WTC11 (cell line): ENCODE results near the gene MLX. TPM values are rescaled to one million over a fixed set of nuclear protein-coding genes. Genes with fewer than 3 reads are reported as not detected.
A peak's percentile ranks its signal among the peaks of the same experiment; 100 is the strongest.

Experiments
- ATAC-seq: fragments of 200-7000 bp; cut with Tn5 transposase; 2 replicates; pipeline ENCODE4 v1.10.0; 2021; ENCODE audit warnings: mild to moderate bottlenecking, moderate library complexity
- CTCF ChIA-PET: fragments of 300-600 bp; sonication (Branson Sonifier 250); formaldehyde crosslinking; loops from one replicate; lab custom pipeline; 2021; ENCODE audit warnings: antibody characterized with exemption; lab: Charles Lee
- POLR2A ChIA-PET: fragments of 350-600 bp; sonication (Branson Sonifier 250); formaldehyde crosslinking; loops from one replicate; lab custom pipeline; 2021; ENCODE audit warnings: antibody characterized with exemption; lab: Charles Lee
- DNase-seq: peaks from one replicate; pipeline ENCODE4 v3.0.0; 2021; ENCODE audit warnings: low spot score
- H3K27ac Mint-ChIP-seq: 2 replicates; pipeline ENCODE4 v1.8.0; 2021; ENCODE audit warnings: mixed read lengths
- H3K27me3 Mint-ChIP-seq: 2 replicates; pipeline ENCODE4 v1.8.0; 2021; ENCODE audit warnings: low read depth, mild to moderate bottlenecking, moderate library complexity, mixed read lengths
- H3K36me3 Mint-ChIP-seq: 2 replicates; pipeline ENCODE4 v1.8.0; 2021; ENCODE audit warnings: mixed read lengths
- H3K4me1 Mint-ChIP-seq: 2 replicates; pipeline ENCODE4 v1.8.0; 2022; ENCODE audit warnings: mixed read lengths
- H3K4me3 Mint-ChIP-seq: 2 replicates; pipeline ENCODE4 v1.8.0; 2021; ENCODE audit warnings: mild to moderate bottlenecking, moderate library complexity, mixed read lengths
- H3K9me3 Mint-ChIP-seq: 2 replicates; pipeline ENCODE4 v1.8.0; 2021; ENCODE audit warnings: mixed read lengths
- ATF6 ChIP-seq: sonication (generic); formaldehyde crosslinking; IDR thresholded peaks from 2 replicates; pipeline ENCODE4 v1.8.1; 2023; ENCODE audit warnings: mild to moderate bottlenecking, missing genetic modification reagents
- EMX1 ChIP-seq: fragments of 250-450 bp; sonication (Bioruptor Pico); IDR thresholded peaks from 2 replicates; pipeline ENCODE4 v1.8.0; 2021; ENCODE audit warnings: mild to moderate bottlenecking
- KAT7 ChIP-seq: sonication (generic); formaldehyde crosslinking; IDR thresholded peaks from 2 replicates; pipeline ENCODE4 v1.8.1; 2023; ENCODE audit warnings: missing genetic modification reagents, mild to moderate bottlenecking, borderline replicate concordance
- NFYB ChIP-seq: sonication (generic); formaldehyde crosslinking; conservative IDR thresholded peaks from 2 replicates; pipeline ENCODE4 v1.8.0; 2022; ENCODE audit warnings: low read depth, missing genetic modification reagents
- NR1H2 ChIP-seq: sonication (generic); formaldehyde crosslinking; IDR thresholded peaks from 2 replicates; pipeline ENCODE4 v1.9.0; 2021; ENCODE audit warnings: mild to moderate bottlenecking, moderate library complexity, missing genetic modification reagents
- OVOL2 ChIP-seq: fragments of 250-450 bp; sonication (Bioruptor Pico); IDR thresholded peaks from 2 replicates; pipeline ENCODE4 v1.9.0; 2021; ENCODE audit warnings: mild to moderate bottlenecking, borderline replicate concordance
- PREB ChIP-seq: sonication (generic); formaldehyde crosslinking; IDR thresholded peaks from 2 replicates; pipeline ENCODE4 v1.8.1; 2022; ENCODE audit warnings: mild to moderate bottlenecking, missing genetic modification reagents, moderate library complexity, borderline replicate concordance
- ZBTB21 ChIP-seq: sonication (generic); formaldehyde crosslinking; IDR thresholded peaks from 2 replicates; pipeline ENCODE4 v1.8.1; 2023; ENCODE audit warnings: mild to moderate bottlenecking, missing genetic modification reagents, borderline replicate concordance
- ZNF121 ChIP-seq: sonication (generic); formaldehyde crosslinking; IDR thresholded peaks from 2 replicates; pipeline ENCODE4 v1.8.0; 2023; ENCODE audit warnings: missing genetic modification reagents
- ZNF219 ChIP-seq: sonication (generic); formaldehyde crosslinking; IDR thresholded peaks from 2 replicates; pipeline ENCODE4 v1.8.0; 2023; ENCODE audit warnings: missing genetic modification reagents, mild to moderate bottlenecking, borderline replicate concordance
- ZNF232 ChIP-seq: sonication (generic); formaldehyde crosslinking; IDR thresholded peaks from 2 replicates; pipeline ENCODE4 v1.8.0; 2022; ENCODE audit warnings: mild to moderate bottlenecking, missing genetic modification reagents
- ZNF317 ChIP-seq: sonication (generic); formaldehyde crosslinking; IDR thresholded peaks from 2 replicates; pipeline ENCODE4 v1.8.1; 2023; ENCODE audit warnings: low read depth, mild to moderate bottlenecking, moderate library complexity, missing genetic modification reagents, borderline replicate concordance
- total RNA-seq: library from RNA; stranded (reverse); gene quantifications from 3 replicates; pipeline ENCODE4 v1.2.3, GENCODE V29; 2021
- TF ChIP-seq, protein P1 (sequence below): fragments of 250-450 bp; sonication (Bioruptor Pico); IDR thresholded peaks from 2 replicates; pipeline ENCODE4 v1.8.0; 2021; ENCODE audit warnings: mild to moderate bottlenecking
- TF ChIP-seq, protein P2 (sequence below): sonication (generic); formaldehyde crosslinking; IDR thresholded peaks from 2 replicates; pipeline ENCODE4 v1.8.0; 2022; ENCODE audit warnings: missing genetic modification reagents
- TF ChIP-seq, protein P3 (sequence below): fragments of 250-450 bp; sonication (Bioruptor Pico); IDR thresholded peaks from 2 replicates; pipeline ENCODE4 v2.1.2; 2022; ENCODE audit warnings: mild to moderate bottlenecking, moderate library complexity
- TF ChIP-seq, protein P4 (sequence below): fragments of 250-450 bp; sonication (Bioruptor Pico); IDR thresholded peaks from 2 replicates; pipeline ENCODE4 v1.9.0; 2021; ENCODE audit warnings: mild to moderate bottlenecking

MLX gene
- total RNA-seq, 1 experiment from 2014 or later = 34.9 TPM

- Mint-ChIP-seq H3K4me3 (no peak overlapping the region), H3K27me3 (no peaks in the 10 kb centered on the region), H3K4me1 (peaks cover 20% of the 10 kb centered on the region), H3K9me3 (no peaks in the 10 kb centered on the region), H3K27ac (peak overlapping the region; percentile 32), H3K36me3 (peaks cover 32% of the 10 kb centered on the region)
- DNase-seq (no peak), ATAC-seq (no peak)
- no peak for TF ChIP-seq ZNF317 (CRISPR knock-in tag)
- TF ChIP-seq PREB (CRISPR knock-in tag) = no peak
- TF ChIP-seq ZNF121 (CRISPR knock-in tag) = no peak
- no peak for TF ChIP-seq NFYB
- no peak for TF ChIP-seq OVOL2 (CRISPR knock-in tag)
- TF ChIP-seq, protein P1, sequence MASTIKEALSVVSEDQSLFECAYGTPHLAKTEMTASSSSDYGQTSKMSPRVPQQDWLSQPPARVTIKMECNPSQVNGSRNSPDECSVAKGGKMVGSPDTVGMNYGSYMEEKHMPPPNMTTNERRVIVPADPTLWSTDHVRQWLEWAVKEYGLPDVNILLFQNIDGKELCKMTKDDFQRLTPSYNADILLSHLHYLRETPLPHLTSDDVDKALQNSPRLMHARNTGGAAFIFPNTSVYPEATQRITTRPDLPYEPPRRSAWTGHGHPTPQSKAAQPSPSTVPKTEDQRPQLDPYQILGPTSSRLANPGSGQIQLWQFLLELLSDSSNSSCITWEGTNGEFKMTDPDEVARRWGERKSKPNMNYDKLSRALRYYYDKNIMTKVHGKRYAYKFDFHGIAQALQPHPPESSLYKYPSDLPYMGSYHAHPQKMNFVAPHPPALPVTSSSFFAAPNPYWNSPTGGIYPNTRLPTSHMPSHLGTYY (CRISPR knock-in tag) = no peak
- TF ChIP-seq ATF6 (CRISPR knock-in tag) = no peak
- no peak for TF ChIP-seq KAT7 (CRISPR knock-in tag)
- TF ChIP-seq EMX1 (CRISPR knock-in tag) = no peak
- no peak for TF ChIP-seq ZNF232 (CRISPR knock-in tag)
- TF ChIP-seq, protein P2, sequence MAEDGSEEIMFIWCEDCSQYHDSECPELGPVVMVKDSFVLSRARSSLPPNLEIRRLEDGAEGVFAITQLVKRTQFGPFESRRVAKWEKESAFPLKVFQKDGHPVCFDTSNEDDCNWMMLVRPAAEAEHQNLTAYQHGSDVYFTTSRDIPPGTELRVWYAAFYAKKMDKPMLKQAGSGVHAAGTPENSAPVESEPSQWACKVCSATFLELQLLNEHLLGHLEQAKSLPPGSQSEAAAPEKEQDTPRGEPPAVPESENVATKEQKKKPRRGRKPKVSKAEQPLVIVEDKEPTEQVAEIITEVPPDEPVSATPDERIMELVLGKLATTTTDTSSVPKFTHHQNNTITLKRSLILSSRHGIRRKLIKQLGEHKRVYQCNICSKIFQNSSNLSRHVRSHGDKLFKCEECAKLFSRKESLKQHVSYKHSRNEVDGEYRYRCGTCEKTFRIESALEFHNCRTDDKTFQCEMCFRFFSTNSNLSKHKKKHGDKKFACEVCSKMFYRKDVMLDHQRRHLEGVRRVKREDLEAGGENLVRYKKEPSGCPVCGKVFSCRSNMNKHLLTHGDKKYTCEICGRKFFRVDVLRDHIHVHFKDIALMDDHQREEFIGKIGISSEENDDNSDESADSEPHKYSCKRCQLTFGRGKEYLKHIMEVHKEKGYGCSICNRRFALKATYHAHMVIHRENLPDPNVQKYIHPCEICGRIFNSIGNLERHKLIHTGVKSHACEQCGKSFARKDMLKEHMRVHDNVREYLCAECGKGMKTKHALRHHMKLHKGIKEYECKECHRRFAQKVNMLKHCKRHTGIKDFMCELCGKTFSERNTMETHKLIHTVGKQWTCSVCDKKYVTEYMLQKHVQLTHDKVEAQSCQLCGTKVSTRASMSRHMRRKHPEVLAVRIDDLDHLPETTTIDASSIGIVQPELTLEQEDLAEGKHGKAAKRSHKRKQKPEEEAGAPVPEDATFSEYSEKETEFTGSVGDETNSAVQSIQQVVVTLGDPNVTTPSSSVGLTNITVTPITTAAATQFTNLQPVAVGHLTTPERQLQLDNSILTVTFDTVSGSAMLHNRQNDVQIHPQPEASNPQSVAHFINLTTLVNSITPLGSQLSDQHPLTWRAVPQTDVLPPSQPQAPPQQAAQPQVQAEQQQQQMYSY (CRISPR knock-in tag) = no peak
- no peak for TF ChIP-seq ZBTB21
- TF ChIP-seq, protein P3, sequence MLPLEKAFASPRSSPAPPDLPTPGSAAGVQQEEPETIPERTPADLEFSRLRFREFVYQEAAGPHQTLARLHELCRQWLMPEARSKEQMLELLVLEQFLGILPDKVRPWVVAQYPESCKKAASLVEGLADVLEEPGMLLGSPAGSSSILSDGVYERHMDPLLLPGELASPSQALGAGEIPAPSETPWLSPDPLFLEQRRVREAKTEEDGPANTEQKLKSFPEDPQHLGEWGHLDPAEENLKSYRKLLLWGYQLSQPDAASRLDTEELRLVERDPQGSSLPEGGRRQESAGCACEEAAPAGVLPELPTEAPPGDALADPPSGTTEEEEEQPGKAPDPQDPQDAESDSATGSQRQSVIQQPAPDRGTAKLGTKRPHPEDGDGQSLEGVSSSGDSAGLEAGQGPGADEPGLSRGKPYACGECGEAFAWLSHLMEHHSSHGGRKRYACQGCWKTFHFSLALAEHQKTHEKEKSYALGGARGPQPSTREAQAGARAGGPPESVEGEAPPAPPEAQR (CRISPR knock-in tag) = no peak
- no peak for TF ChIP-seq ZNF219 (CRISPR knock-in tag)
- TF ChIP-seq, protein P4, sequence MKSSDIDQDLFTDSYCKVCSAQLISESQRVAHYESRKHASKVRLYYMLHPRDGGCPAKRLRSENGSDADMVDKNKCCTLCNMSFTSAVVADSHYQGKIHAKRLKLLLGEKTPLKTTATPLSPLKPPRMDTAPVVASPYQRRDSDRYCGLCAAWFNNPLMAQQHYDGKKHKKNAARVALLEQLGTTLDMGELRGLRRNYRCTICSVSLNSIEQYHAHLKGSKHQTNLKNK (CRISPR knock-in tag) = no peak
- TF ChIP-seq NR1H2 (CRISPR knock-in tag) = no peak
- ChIA-PET CTCF (interaction anchor here (1.0 to 3.3 kb wide), 4 partner anchors 10 to 183 kb away, joined by 3 to 55 read pairs (median 5); partner anchors contain the start of genes RETREG3 and TUBG1), POLR2A (no interaction called here)
Observed at GRCh38 chr17:42579794-42580551, 13.1 kb downstream of the MLX start.
